ENCODE results near the gene ARNT2.
A peak's percentile ranks its signal among the peaks of the same experiment; 100 is the strongest.

ARNT2 gene

GRCh38 chr15:80604583-80605575, 200.7 kb downstream of the ARNT2 start:
- TF ChIP-seq CTCF (conservative IDR thresholded peaks at IDR 0.05; ENCODE audit: low read length): no peak
- no peak overlapping the region for H3K4me3 ChIP-seq (ENCODE audit: low read length)

DNA sequence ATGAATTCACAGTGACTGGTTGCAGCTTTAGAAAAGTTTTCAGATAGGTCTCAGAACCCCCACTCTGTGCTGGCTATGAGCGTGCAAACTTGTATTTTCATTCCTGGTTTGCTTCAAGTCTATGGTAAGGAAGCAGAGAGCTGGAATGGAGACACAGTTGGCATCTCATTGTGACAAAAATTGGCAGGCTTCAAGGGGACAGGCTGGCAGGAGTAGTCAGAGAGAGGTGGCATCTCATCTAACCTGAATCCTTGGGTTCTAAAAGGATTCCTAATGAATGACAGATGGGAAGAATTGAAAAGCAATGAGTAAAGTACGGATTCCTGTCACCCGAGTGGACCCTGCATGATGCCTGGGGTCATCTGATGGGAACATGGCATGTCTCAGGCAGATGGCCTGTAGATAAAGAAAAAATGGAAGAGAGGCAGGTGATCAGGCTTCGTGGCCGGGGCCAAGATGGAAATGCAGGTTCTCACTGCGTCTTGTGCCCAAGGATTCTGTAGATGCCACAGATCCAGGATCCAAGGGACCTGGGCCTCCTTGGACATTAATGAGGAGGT, 201.5 kb downstream of the ARNT2 start:
- H3K4me3 ChIP-seq (ENCODE audit: low read length): no peak overlapping the region
- no peak for DNase-seq (ENCODE audit: low read depth)
- TF ChIP-seq CTCF (conservative IDR thresholded peaks at IDR 0.05; ENCODE audit: low read length): no peak

More at GRCh38 chr15:80604583-80605575, 200.7 kb downstream of the ARNT2 start:
- peak; percentile 49 for DNase-seq (ENCODE audit: low read depth)

- TF ChIP-seq CTCF (conservative IDR thresholded peaks at IDR 0.05; ENCODE audit: low read length): no peak
- peak; percentile 24 for DNase-seq (ENCODE audit: low read depth)
- no peak overlapping the region for H3K4me3 ChIP-seq (ENCODE audit: low read length)
Measured at GRCh38 chr15:80606511-80607071, 202.4 kb downstream of the ARNT2 start.

DNA sequence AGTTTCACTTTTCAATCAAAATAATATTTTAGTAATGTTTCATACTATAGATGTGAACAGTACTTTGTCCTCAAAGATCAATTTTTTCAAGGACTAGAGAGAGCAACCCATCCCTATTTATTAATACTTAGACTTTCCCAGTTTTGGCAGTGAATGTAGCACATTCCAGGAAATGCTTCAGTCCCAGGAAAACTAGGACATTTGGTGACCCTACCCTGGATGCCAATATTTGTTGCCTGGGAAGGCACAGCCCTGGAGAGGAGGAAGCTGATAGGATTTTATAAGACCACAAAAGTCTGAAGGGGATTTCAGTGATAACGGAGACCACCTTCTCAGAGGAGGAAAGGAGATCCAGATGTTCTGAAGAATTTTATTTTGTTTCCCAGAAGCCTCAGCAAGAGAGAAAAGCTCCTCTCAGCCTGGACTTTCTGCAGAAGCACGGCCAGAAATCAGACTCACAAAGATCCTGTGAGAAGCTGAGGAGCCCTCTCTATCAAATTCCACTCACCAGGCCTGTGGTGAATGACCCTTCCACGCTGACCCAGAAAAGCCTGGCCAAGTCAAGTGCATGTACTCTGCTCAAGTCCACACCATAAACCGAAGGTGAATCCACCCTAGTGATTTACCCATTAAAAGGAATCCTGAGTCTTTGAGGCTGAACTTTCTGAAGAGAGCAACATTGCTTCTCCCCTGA, 203.3 kb downstream of the ARNT2 start:
- no peak overlapping the region for H3K4me3 ChIP-seq (ENCODE audit: low read length)
- TF ChIP-seq CTCF (conservative IDR thresholded peaks at IDR 0.05; ENCODE audit: low read length): no peak
- peak; percentile 5 for DNase-seq (ENCODE audit: low read depth)

GRCh38 chr15:80608688-80609087, 204.5 kb downstream of the ARNT2 start:
- no peak for DNase-seq (ENCODE audit: low read depth)
- no peak overlapping the region for H3K4me3 ChIP-seq (ENCODE audit: low read length)
- TF ChIP-seq CTCF (conservative IDR thresholded peaks at IDR 0.05; ENCODE audit: low read length): no peak

DNA sequence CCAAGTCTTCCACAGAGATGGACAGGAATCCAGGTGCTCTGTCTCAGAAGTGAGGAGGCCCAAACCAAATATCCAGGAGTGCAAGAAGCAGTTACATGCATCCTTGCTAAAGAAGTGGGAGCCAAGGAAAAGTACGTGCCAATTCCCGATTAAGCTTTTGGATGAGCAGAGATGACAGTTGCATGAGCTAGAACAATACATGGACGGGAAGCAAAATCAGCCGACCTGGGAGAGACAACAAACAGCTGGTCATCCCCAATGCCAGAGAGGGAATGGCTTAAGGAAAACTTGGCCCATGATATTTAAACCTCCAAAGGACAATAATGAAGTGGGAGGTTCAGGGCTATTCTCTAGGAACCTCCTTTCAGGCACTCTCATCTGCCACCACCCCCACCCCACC, 204.9 kb downstream of the ARNT2 start:
- no peak for DNase-seq (ENCODE audit: low read depth)
- TF ChIP-seq CTCF (conservative IDR thresholded peaks at IDR 0.05; ENCODE audit: low read length): no peak
- H3K4me3 ChIP-seq (ENCODE audit: low read length): no peak overlapping the region
